ENCODE measurements around the gene IDS.
"Not testable (repeated sequence)": the region's sequence is repeated elsewhere in the genome, so short reads cannot be mapped to it uniquely, and the experiment has no call there.

The IDS gene, protein sequence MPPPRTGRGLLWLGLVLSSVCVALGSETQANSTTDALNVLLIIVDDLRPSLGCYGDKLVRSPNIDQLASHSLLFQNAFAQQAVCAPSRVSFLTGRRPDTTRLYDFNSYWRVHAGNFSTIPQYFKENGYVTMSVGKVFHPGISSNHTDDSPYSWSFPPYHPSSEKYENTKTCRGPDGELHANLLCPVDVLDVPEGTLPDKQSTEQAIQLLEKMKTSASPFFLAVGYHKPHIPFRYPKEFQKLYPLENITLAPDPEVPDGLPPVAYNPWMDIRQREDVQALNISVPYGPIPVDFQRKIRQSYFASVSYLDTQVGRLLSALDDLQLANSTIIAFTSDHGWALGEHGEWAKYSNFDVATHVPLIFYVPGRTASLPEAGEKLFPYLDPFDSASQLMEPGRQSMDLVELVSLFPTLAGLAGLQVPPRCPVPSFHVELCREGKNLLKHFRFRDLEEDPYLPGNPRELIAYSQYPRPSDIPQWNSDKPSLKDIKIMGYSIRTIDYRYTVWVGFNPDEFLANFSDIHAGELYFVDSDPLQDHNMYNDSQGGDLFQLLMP

DNA sequence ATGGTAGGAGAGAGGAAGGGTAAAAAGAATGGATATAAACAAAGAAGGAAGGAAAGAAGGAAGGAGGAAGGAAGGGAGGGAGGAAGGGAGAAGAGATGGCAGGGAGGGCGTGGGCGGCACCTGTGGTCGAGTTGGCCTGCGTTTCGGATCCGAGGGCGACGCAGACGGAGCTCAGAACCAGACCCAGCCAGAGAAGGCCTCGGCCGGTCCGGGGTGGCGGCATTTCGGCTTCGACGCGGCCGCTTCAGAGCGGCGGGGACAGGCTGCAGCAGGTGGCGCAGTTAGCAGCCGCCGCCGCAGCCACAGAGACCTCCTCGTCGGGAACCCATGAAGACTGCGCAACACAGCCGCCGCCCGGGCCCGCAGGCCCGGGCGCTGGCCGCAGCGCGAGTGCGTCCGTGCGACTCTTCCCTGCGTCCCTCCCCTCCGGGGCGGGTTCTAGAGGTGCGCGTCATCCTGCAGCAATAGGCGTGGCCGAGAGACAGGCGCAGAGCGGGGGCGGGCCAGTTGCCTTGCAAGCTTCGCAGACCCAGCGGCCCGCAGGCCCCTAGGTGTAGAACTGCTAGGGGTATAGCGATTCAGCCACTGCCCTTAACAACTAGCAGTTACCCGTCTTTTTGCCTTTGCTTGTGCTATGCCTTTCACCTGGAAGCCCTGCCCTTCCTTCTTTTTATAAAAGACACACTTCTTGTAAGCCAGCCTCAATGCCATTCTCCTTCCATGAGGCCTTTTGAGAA lies at the start of gene IDS:
Gene IDS, minus strand, starts transcription at position 392 of the 737 bp plus-strand sequence. Its CDS starts 169 bp downstream, at position 223.
- peak; percentile 89 for DNase-seq (ENCODE audit: low spot score)

DNA sequence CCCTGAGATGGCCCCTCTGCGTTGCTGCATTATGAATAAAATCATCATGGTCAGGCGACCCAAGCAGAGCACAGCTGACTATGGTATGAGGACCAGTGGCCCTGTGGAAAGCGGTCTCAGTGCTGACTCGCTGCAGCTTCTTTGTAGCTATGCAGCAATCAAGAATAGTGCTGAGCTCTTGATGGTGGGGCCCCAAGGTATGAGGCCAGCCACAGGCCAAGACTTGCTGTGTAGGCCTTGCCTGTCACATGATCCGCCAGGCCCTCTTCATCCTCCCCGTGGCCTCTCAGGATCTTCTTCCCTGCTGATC lies 46.8 kb upstream of the IDS start:
- DNase-seq (ENCODE audit: low spot score), result not testable (repeated sequence)

DNA sequence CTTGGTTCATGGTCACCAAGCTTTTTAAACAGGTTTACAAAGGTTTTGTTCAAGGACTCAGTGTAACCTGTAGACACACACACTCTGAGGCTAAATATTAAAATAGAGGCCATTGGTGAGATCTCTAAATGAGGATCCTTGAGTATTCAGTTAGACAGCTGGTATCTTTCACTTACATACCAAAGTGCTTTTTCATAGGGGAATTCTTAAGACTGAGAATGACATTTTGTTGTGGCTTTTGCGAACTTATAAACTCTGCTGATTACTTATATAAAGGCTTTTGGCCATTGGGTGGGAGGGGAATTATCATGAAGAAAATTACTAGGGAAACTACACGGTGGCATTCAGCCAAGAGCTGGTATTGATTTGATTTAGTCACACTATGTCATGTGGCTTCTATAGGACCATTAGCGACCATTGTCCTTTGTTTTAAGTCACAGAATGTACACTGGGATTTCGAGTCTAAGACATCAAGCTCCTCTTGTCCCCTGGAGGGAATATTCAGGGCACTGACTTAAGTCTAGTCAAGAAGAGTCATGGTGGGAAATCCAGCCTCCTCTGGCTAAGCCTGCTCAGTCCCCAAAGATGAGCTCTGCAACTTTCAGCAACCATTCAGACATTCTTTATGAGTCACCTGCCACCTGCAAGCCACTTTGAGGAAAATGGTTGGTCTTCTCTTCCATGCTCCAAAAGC lies 46.3 kb upstream of the IDS start:
- not testable (repeated sequence) for DNase-seq (ENCODE audit: low spot score)

DNA sequence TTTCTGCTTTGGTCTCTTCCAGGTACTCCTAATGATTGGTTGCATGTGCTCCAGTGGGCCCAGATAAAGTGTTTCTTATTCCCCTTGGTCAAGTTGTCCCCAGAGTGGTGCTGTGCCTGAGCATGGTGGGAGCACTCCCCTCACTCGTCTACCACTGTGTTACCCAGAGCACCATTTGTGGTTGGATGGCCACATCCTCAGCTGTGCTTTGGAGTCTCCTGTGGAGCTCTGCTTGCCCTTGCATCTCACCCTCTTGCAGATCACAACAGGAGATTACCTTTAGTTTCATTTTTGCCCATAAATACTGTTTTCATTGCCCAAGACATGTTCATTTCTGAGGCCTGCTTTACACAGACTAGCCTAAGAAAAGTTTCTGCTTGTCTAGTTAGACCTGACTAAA lies 45.3 kb upstream of the IDS start:
- DNase-seq (ENCODE audit: low spot score), result not testable (repeated sequence)

DNA sequence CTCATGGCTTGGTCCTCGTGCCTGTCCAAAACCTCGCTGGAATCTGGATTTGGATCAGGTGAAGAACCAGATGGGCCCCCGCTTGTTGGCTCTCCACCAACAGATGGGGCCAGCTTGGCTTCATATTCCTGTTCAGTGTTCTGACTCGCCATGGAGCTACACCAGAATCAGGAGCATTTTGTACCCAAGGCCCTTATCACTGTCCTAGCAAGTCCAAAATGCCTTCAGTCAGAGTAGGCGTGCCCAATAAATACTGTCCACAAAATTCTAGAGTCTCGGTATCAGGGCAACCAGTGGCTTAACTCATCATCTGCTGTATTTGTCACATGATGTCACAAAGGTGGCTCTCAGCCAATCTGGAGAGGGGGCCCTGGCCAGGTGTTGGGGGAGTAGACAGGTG lies 44.6 kb upstream of the IDS start, which contains the start of gene HSFX3:
Gene HSFX3, minus strand, starts transcription at position 224 of the 400 bp plus-strand sequence. Its CDS starts 72 bp downstream, at position 152.
- DNase-seq (ENCODE audit: low spot score), result not testable (repeated sequence)

DNA sequence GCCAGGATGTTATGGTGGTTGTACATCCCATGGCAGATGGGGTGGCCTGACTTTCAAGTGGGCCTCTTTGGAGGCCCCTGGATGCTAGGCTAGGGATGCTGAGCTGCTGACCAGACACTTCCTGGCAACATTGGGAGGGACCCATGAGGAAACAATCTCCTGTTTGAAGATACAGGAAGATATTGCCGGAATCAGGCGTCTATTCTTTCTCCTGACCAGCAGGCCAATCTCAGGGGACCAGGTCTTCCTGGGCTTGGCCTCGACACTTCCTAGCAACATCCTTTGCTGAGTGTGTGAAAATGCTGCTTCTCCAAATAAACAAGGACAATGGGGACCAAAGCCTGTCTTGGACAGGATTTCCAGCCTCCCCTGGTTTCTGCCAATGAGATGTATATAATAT lies 42.7 kb upstream of the IDS start:
- DNase-seq (ENCODE audit: low spot score), result not testable (repeated sequence)

DNA sequence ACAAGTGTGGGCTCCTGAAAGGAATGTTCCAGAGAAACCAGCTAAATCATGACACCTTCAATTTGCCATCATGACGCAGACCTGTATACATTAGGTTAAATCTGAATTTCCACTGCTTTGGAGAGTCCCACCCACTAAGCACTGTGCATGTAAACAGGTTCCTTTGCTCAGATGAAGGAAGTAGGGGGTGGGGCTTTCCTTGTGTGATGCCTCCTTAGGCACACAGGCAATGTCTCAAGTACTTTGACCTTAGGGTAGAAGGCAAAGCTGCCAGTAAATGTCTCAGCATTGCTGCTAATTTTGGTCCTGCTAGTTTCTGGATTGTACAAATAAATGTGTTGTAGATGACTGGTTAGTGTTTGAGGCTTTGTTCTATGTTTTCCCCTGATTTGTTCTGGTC lies 41.9 kb upstream of the IDS start:
- DNase-seq (ENCODE audit: low spot score), result not testable (repeated sequence)

DNA sequence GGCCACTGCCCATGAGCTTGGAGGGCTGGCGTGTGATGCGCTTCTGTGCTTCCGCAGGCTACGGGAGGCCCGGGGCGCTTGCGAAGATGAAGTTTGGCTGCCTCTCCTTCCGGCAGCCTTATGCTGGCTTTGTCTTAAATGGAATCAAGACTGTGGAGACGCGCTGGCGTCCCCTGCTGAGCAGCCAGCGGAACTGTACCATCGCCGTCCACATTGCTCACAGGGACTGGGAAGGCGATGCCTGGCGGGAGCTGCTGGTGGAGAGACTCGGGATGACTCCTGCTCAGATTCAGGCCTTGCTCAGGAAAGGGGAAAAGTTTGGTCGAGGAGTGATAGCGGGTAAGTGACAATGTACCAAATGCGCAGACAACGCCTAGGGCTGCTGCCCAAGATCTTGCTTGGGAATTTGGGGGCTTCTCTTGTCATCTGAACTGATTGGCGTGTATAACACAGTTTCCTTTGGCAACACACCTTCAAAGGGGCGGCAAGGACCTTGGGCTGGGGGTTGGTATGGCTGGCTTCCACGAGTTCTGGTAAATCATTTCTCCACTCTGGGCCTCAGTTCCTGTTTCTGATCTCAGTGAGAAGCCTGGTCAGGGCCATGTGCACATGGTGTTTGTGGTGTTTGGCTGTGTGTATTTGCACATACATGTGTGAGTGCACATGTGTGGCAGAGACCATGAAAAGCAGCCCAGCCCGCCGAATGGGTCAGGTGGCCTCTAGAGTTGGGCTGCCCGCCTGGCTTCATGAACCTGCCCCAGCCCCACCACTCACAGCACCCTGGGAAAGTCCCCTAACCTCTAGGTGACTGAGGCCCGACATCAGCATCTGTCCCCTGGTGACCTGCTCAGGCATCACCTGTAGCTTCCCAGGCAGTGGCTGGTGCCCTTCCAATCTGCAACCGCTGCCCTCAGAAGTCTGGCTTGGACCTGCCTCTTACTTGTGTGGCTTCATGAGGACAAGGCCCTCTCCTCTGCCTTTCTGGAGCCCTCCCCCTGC lies 40.7 kb upstream of the IDS start:
- not testable (repeated sequence) for DNase-seq (ENCODE audit: low spot score)

DNA sequence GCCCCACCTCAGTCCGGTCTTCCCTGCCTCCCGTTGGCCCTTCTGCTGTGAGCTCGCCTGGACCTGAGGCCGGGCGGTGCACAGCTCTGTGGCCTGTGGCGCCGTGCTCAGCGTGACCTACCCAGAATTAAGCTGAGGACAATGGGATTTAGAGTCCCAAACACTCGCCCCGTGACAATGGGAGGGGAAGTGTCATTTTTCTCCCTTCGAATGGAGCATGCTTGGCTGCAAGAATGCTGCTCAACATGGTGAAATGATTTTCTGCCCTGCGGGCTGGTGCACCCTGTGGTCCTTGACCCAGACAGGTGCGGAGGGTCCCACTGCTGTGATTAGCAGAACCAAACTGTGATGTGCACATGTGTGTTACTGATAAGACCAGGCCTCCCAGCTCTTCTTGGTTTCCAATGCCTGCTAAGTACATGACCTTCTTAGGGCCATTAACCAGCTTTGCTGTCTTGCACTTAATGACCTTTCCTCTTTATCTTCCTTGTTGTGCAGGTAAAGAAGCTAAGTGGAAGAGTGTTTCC lies 36.5 kb upstream of the IDS start:
- DNase-seq (ENCODE audit: low spot score), result no peak

DNA sequence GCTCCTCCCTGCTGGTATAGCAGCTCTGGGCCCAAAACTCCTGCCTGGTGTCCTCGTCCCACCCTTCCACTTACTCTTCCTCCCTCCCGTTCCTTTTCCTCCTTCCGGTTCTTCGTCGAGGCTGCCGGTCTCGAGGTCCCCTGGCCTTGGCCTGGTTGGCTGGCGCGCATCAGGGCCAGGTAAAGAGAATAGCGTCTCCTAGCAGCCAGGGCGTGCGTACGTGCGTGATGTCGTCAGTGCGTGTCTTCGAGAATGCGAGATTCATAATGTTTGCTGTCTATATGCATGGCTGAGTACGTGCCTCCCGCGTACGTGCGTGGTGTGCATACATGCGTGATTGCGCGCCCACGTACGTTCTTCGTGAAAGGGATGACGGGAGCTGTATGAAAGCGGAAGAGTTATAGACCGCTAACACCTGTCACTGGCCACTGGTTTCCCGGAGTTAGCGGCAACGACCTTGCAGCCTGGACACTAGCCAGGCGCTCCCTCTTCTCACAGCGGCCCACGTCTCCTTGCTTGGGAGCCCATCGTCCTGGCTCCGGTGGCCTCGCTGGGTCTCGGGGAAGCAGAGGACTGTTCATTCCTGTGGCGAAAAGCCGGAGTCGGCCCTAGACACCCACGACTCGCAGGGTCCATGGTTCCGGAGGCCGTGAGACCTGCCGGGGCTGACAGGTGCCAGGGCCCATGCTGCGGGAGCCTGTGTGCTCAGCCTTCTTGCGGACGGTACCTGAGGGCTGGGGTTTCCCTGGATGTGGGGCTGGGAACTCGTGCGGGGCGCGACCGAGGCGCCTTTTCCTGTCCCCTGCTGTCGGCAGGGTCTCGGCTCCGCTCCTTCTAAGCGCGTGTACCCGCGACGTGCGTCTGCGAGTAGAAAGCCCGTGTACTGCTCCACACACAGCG lies 35.8 kb upstream of the IDS start, which contains the start of gene EOLA1:
Gene EOLA1, plus strand, starts transcription at position 392 of the 900 bp plus-strand sequence. CDS start 4,619 bp downstream, outside the sequence.
- peak; percentile 90 for DNase-seq (ENCODE audit: low spot score)

DNA sequence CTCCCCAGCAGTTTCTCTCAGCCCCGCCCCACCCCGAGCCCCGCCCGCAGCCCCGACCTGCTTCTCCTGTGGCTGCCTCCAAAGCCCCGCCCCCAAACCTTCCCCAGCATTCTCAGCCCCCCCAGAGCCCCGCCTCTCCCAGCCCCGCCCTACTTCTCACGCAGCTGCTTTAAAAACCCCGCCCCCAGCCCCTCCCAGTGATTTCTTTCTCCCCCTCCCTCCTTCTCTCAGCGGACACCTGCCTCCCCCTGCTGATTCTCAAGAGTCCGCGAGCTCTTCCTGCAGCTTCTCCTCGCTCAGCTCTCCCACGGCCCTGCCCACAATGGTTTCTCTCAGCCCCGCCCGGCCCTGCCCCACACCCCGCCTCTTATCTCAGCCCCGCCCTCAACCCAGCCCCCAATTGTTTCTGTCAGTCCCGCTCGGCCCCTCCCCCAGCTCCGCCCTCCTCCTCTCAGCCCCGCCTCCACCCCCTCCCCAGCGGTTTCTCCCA lies 35.1 kb upstream of the IDS start:
- peak; percentile 88 for DNase-seq (ENCODE audit: low spot score)

DNA sequence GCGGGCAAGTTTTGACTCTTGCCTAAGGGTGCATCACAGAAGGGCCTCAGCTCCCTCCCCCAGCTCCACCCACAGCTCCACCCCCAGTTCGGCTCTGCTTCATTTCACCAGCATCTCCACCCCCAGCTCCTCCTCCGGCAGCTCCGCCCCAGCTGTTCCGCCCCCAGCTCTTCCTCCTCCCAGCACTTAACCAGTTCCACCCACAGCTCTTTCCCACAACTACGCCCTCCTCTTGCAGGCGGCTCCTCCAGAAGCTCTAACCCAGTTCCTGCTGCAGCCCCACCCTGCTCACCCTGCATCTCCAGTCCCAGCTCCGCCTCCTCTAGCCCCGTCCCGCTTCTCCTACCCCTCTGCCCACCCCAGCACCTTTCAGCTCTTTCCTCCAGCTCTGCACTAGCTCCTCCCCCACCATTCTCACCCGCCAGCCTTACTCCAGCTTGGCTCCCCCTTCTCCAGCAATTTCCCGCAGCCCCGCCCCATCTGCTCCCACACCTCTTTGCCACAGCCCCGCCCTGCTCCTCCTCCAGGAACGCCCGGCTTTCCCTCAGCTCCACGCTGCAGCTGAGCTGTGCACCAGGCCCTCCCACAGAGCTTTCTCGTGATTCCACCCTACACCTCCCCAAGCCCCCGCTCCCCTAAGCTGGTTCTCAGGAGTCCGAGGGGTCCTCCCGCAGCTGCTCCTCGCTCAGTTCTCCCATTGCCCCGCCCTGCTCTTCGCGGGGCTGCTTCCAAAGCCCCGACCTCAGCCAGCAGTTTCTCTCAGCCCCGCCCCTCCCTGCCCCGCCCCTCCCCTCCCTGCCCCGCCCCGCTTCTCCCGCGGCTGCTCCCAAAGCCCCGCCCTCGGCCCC lies 34.4 kb upstream of the IDS start:
- peak; percentile 91 for DNase-seq (ENCODE audit: low spot score)

DNA sequence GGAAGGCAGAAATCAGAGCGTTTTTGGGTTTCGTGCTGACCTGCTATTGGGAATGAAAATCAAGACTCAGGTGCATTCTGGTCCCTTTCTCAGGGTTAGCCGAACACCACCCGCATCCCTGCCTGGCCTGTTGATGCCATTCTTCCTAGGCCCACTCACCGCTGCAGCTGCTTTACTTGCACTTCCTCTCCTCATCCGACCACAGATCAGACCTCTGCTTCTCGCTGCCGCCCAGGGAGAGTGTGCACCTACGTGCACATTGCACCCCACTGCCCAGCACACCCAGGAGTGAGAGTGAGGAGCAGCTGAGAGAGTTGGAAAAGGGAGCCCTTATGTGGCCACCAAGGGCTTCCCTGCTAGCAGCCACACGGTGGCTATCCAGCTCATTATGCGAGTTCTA lies 32.4 kb upstream of the IDS start:
- DNase-seq (ENCODE audit: low spot score), result not testable (repeated sequence)

DNA sequence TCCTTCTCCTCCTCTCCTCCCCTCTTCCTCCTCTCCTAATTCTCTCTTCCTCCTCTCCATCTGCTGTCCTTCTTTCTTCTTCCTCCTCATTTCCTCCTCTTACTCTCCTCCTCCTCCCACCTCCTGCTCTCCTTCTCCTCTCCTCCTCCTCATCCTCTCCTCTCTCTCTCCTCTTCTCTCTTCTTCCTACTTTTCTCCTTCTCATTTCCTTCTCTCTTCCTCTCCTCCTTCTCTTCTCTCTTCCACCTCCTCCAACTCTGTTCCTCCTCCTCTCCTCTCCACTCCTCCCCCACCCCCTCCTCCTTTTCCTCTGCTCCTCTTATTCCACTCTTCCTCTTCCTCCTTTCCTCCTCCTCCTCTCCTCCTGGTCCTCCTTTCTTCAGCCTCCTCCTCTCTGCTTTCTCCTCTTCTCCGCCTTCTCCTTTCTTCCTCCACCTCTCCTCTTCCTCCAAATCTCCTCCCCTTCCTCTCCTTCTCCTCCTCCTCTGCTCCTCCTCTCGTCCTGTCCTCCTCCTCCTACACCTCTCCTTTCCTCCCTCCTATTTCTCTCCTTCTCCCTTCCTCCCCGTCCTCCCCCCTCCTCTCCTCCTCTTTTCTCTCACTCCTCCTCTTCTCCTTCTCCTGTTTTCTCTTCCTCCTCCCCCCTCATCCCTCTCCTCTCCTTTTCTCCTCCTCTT lies 30.0 kb upstream of the IDS start:
- DNase-seq (ENCODE audit: low spot score), result not testable (repeated sequence)

DNA sequence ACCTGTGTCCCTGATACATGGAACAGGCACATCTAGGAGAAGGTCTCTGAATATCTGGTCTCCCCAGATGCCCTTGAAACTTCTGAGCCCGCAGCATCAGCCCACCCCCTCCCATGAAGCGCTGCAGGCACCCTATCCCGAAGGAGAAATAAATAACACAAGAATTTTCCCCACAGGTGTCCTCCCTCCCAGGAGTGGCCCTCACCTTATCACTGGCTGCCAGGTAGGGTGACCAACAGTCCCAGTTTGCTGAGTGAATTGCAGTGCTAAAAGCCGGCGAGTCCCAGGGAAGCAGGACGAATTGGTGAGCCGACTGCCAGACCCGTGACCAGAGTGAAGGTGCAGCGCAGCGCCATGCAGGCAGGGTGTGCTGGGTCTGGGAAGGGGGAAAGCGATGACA lies 28.9 kb upstream of the IDS start:
- DNase-seq (ENCODE audit: low spot score), result not testable (repeated sequence)

DNA sequence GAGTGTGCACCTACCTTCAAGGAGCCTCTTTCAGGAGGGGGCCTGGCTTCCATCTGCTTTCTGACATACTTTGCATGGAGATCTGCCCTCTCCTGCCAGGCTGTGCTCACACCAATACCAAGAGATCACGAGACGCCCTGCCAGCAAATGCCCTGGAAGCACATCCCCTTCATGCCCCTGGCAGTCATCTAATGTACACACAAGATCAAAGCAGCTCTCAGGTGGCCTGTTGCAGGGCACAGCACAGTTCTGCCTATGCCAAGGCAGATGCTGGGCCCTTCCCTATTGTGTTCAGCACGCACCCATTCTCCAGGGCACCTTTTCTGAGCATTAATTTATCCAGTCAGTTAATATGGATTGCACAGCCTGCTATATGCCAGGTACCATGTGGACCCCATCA lies 27.8 kb upstream of the IDS start:
- DNase-seq (ENCODE audit: low spot score), result not testable (repeated sequence)

DNA sequence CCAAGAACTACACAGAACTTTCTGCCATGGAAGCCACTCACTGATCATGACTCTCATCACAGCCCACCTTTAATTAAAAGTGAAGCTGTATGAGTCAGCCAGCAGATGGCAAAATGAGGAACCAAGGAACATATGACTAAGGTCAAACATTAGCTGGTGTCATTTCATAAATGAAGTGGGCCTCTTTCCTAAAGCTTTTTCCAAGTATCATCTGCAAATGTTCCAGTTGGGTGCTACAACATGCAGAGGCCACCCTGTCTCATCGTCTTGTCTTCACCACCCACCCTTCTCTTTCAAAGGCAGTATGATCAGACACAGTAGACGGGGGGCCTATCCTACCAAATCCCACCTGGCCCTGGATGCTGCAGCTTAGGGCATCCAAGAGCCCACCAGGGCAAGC lies 26.5 kb upstream of the IDS start:
- no peak for DNase-seq (ENCODE audit: low spot score)

DNA sequence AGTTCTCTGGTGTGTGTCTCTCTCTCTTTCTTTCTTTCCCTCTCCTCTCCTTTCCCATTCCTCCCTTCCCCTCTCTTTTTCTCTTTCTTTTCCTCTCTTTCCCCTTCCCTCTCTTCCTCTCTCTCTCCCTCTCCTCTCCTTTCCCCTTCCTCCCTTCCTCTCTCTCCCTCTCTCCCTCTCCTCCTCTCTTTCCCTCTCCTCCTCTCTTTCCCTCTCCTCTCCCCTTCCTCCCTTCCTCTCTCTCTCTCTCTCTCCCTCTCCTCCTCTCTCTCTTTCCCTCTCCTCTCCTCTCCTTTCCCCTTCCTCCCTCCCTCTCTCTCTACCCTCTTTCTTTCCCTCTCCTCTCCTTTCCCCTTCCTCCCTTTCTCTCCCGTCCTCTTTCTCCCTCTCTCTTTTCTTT lies 23.3 kb upstream of the IDS start:
- DNase-seq (ENCODE audit: low spot score), result no peak
